LNCAP (cell line): ENCODE data around the gene GRIPAP1.

Source experiments
- CTCF ChIP-seq: fragments of 450-650 bp; IDR thresholded peaks from 2 replicates; pipeline ENCODE4 v1.5.1; 2017; ENCODE audit warnings: mild to moderate bottlenecking

Gene GRIPAP1

GRCh38 chrX:49039598-49040375, 37.7 kb upstream of the GRIPAP1 start:
- no peak for TF ChIP-seq CTCF

- no peak for TF ChIP-seq CTCF
These were observed 35.9 kb upstream of the GRIPAP1 start for GRCh38 chrX:49037883-49038475.

- no peak for TF ChIP-seq CTCF
These were observed 28.2 kb upstream of the GRIPAP1 start for GRCh38 chrX:49030283-49030682.

DNA sequence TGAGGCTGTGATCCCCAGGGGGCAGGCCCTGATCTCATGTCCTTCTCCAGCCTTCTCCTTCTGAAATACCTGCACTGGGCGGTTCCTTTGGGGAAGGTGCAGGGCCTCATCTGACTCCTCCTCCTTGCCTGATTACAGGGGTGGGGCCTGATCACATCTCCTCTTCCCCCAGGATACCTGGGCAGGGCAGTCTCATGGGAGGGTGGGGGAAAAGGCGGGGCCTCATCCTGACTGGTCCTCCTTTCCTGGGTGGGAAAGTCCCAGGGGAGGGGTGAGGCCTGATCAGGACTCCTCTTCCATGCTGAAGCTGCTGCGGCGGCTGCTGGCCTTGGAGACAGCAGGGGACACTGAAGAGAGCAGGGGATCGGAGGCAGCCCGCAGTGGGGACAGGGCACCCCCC, 27.8 kb upstream of the GRIPAP1 start:
- TF ChIP-seq CTCF: no peak

DNA sequence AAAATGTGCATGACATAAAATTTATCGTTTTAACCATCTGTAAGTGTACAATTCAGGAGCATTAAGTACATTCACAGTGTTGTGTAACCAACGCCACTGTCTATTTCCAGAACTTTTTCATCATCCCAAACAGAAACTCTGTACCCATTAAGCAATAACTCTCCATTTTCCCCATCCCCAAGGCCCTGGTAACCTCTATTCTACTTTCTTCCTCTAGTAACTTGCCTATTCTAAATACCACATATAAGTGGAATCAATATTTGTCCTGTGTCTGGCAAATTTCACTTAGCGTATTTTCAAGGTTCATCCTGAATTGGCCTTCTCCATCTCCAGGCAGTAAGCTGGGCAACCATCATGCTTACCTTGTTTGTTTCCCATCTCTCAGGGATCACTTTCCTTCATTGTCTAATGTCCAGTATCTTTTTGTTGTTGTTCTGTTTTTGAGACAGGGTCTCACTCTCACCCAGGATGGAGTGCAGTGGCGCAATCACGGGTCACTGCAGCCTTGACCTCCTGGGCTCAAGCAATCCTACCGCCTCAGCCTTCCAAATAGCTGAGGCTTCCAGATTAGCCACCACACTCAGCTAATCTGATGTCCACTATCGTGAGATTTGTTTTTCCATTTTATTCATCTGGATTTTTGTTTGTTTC, 17.7 kb upstream of the GRIPAP1 start:
- TF ChIP-seq CTCF: no peak

DNA sequence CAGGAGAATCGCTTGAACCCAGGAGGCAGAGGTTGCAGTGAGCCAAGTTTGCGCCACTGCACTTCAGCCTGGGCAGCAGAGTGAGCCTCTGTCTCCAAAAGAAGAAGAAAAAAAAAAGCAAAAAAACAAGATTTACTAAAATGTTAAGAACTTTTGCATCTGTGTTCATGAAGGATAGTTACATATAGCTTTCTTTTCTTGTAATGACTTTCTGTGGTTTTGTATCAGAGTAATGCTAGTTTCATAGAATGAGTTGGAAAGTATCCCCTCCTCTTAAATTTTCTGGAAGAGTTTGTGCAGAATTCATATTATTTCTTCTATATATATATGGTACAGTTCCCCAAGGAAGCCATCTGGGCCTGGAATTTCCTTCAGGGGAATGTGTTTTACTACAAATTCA, 17.0 kb upstream of the GRIPAP1 start:
- no peak for TF ChIP-seq CTCF

DNA sequence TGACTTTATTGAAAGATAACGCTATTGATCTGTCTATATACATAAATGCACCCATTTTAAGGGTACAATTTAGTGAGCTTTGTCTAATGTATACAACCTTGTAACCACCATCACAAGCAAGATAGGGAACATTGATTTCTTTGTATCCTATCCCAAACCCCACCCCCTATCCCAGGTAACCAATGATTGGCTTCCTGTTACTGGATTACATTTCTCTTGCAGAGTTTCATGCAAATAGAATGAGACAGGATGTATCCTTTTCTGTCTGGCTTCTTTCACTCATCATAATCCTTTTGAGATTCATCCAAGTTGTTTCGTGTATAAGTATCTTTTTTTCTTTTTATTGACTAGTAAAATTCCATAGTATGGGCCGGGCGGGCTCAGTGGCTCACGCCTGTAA, 1.6 kb upstream of the GRIPAP1 start:
- TF ChIP-seq CTCF: no peak
